SK-N-MC (cell line): Measurements from ENCODE around the gene KIF18A.

Experiments
- EZH2 ChIP-seq: fragments of 200-600 bp; sonication (generic); IDR thresholded peaks from one replicate; pipeline ENCODE4 v1.6.1; 2017; ENCODE audit warnings: antibody characterized with exemption
- POLR2AphosphoS5 ChIP-seq: IDR thresholded peaks from 2 replicates; pipeline ENCODE4 v1.6.1; 2012; ENCODE audit warnings: mild to moderate bottlenecking, low read depth, low read length, borderline replicate concordance

DNA sequence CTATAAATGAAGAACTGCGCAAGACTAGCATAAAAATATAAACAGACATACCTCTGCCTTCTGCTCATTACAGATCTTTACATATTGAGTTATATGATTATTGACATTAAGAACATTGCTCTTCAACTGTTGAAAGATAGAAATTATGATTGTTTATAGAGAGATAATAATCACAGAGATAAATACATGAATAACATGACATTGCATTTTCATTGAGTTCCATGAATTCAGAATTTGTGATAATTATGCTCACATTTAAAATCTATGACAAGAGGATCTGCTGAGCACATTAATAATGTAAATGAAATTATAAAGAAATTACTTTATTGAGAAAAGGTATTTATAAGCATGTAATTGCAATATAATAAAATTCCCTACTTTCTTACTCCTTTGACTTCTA lies 24.8 kb downstream of the KIF18A start:
- TF ChIP-seq POLR2AphosphoS5 (no peak), EZH2 (no peak)
